Activated T-helper 17 cell treated with anti-CD3 and anti-CD28 coated beads, Interleukin-2, amount 50 U/mL, for 72 hours (primary cell): ENCODE results near the gene MCF2L2. TPM values are rescaled to one million over a fixed set of nuclear protein-coding genes. Genes with fewer than 3 reads are reported as not detected.

Experiments
- ATAC-seq: fragments of 150-1000 bp; cut with Tn5 transposase; replicated peaks from 2 replicates; pipeline ENCODE4 v1.10.0; 2021; ENCODE audit warnings: mild to moderate bottlenecking, moderate library complexity
- H3K27ac Mint-ChIP-seq: one replicate; pipeline ENCODE4 v1.8.0; 2022; ENCODE audit warnings: mixed read lengths
- H3K27me3 Mint-ChIP-seq: one replicate; pipeline ENCODE4 v1.8.0; 2022; ENCODE audit warnings: mixed read lengths
- H3K36me3 Mint-ChIP-seq: one replicate; pipeline ENCODE4 v1.8.0; 2022; ENCODE audit warnings: low read depth, mild to moderate bottlenecking, mixed read lengths
- H3K4me1 Mint-ChIP-seq: one replicate; pipeline ENCODE4 v1.8.0; 2022; ENCODE audit warnings: mixed read lengths
- H3K4me3 Mint-ChIP-seq: one replicate; pipeline ENCODE4 v1.8.0; 2022; ENCODE audit warnings: mild to moderate bottlenecking, mixed read lengths
- H3K9me3 Mint-ChIP-seq: one replicate; pipeline ENCODE4 v1.8.0; 2022; ENCODE audit warnings: mixed read lengths
- total RNA-seq, 2 donors: library from RNA; stranded (reverse); gene quantifications; one replicate each; pipeline ENCODE4 v1.2.3, GENCODE V29; 2022

Gene MCF2L2
- total RNA-seq, 2 donors from 2014 or later = 9.0 to 10.0 TPM

DNA sequence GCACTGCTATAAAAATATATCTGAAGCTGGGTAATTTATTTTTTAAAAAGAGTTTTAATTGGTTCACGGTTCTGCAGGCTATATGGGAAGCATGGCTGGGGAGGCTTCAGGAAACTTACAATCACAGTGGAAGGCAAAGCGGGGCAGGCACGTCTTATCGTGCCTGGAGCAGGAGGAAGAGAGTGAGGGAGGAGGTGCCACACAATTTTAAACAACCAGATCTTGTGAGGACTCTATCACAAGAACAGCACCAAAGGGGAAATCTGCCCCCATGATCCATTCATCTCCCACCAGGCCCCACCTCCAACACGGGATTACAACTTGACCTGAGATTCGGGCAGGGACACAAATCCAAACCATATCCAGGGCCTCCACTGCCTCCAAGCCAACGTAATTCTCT, 75.0 kb downstream of the MCF2L2 start:
- no peak overlapping the region for H3K27ac Mint-ChIP-seq
- no peaks in the 10 kb centered on the region for H3K27me3 Mint-ChIP-seq
- ATAC-seq = no peak
- H3K9me3 Mint-ChIP-seq = no peaks in the 10 kb centered on the region
- peaks cover 17% of the 10 kb centered on the region for H3K36me3 Mint-ChIP-seq
- H3K4me1 Mint-ChIP-seq = peaks cover 18% of the 10 kb centered on the region
- H3K4me3 Mint-ChIP-seq = no peak overlapping the region

DNA sequence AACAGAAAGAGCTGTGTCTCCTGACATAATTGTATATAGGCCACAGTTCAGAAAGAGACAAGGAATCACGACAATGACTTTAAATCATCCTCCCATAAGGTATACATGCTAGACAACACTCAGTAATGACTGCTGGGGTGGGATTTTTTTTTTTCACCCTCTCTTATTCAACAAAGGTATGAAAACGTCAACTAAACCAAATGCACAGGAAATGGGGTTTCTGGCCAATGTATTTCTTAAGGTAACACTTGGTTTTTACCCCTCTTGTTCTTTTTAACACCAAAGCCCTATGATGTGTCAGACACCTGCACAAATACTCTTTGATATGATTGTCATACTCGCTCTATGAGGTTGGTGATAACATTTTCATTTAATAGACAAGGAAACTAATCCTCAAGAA, 78.3 kb downstream of the MCF2L2 start:
- no peaks in the 10 kb centered on the region for H3K27me3 Mint-ChIP-seq
- H3K27ac Mint-ChIP-seq = peak overlapping the region; percentile 27
- H3K9me3 Mint-ChIP-seq = peaks cover 3% of the 10 kb centered on the region
- peak; percentile 37 for ATAC-seq
- H3K4me1 Mint-ChIP-seq = peaks cover 8% of the 10 kb centered on the region
- peak overlapping the region; percentile 11 for H3K4me3 Mint-ChIP-seq
- H3K36me3 Mint-ChIP-seq = no peaks in the 10 kb centered on the region

DNA sequence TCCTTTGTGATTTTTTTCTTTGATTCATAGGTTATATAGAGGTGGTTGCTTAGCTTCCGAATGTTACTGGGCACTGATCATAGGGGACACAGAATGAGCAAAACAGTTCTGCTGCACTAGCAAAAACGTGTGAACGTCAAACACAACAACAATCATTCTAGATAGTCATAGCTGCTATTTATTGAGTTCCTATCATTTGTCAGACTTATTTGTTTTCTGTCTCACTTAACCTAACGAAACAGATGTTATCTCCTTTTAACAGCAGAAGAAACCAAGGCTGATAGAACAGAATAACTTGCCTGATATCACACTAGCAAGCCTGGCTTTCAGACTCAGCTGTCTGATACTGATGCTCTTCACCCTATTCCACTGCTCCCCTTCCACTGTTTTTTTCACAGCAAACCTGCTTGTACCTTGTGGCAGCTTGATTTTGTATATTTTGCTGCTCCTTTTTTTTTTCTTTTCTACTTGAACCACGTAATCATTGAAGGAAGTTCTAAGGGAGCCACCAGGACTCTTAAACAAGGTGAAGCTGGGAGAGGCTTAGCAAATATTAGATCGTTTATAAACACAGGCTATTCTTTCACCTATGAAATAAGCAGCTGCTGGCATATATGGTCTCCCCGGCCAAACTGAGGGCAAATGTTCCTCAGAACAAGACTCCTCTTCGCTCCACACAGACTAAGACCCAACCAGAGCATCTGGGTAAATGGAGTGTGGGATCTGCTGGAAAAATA, 78.8 kb downstream of the MCF2L2 start:
- Mint-ChIP-seq H3K4me3 (peak overlapping the region; percentile 11), H3K4me1 (peaks cover 8% of the 10 kb centered on the region), H3K36me3 (no peaks in the 10 kb centered on the region), H3K27me3 (no peaks in the 10 kb centered on the region), H3K27ac (peak overlapping the region; percentile 27), H3K9me3 (peaks cover 6% of the 10 kb centered on the region)
- peak; percentile 83 for ATAC-seq

DNA sequence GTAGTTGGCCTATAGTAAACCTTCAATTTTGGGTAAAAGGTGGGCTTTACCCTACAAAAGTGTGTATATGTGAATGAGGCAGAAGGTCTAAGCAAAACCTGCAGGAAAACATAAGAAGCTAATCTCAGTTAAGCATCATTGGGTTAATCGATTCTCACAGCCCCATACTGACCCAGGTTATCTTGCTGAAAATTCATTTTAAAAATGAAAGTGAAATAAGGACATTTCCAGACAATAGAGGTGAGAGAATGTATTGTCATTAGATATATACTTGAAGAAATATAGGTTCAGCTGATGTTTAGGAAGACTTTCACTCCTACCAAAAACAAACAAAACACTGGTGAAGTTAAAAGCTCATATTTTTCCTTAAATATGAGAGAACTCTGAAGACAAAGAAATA, 85.6 kb downstream of the MCF2L2 start:
- Mint-ChIP-seq H3K36me3 (peaks cover 10% of the 10 kb centered on the region), H3K27ac (no peak overlapping the region), H3K9me3 (peaks cover 6% of the 10 kb centered on the region), H3K27me3 (no peaks in the 10 kb centered on the region), H3K4me1 (peaks cover 7% of the 10 kb centered on the region), H3K4me3 (peak overlapping the region; percentile 39)
- ATAC-seq = peak; percentile 56

DNA sequence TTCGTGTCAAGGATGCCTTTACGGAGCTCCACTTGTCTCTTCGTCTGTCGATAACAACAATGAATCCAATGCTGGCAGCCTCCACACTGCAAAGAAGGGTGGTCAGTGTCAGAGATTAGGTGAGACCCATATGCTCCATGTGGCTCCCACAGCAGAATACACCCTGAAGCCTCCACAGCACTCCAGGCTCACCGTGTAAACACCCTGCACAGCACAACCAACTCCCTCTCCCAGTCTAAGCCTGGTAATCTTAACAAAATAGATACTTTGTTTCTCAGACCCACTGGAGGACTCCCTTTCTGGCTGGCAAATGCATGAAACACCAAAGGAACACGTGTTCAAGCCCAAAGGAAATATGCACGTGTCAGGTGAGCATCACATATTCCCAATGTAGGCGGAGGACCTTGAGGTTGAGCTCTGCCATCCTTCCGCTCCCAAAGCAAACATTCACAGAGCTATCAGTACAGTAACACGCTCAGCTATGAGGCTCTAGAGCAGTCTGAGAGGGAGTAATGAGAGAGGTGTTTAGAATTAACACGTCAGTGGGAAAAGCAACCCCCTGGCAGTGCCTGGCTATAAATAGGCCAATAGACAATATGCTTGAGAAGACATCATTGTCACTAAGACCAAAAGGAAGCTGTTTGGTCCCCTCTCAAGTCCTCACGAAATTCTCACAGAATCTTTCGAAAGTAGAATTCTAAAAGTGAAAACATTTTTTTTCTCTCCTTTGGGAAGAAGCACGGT, 86.7 kb downstream of the MCF2L2 start:
- Mint-ChIP-seq H3K9me3 (peaks cover 6% of the 10 kb centered on the region), H3K27ac (no peak overlapping the region), H3K4me1 (peaks cover 7% of the 10 kb centered on the region), H3K27me3 (no peaks in the 10 kb centered on the region), H3K4me3 (no peak overlapping the region), H3K36me3 (peaks cover 20% of the 10 kb centered on the region)
- no peak for ATAC-seq

DNA sequence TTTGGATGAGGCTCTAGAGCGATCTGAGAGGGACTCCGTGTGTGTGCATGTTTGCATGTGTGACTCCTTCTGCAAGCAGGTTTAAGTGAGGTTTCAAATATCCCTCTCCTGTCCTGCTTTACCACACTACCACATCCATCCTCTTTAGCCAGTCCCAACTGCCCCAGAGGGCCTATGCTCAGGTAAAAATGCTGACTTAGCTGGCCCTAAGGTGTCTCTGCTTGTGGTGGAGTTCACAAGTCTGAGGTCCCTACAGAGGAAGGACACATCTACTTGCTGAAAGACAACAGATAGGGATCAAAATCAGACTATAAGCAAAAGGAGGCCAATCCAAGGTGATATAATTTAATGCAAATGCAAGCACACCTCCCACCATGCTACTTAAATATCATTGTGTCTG, 88.2 kb downstream of the MCF2L2 start:
- Mint-ChIP-seq H3K9me3 (peaks cover 4% of the 10 kb centered on the region), H3K4me3 (no peak overlapping the region), H3K27ac (no peak overlapping the region), H3K36me3 (peaks cover 22% of the 10 kb centered on the region), H3K4me1 (peaks cover 7% of the 10 kb centered on the region), H3K27me3 (no peaks in the 10 kb centered on the region)
- ATAC-seq = no peak

DNA sequence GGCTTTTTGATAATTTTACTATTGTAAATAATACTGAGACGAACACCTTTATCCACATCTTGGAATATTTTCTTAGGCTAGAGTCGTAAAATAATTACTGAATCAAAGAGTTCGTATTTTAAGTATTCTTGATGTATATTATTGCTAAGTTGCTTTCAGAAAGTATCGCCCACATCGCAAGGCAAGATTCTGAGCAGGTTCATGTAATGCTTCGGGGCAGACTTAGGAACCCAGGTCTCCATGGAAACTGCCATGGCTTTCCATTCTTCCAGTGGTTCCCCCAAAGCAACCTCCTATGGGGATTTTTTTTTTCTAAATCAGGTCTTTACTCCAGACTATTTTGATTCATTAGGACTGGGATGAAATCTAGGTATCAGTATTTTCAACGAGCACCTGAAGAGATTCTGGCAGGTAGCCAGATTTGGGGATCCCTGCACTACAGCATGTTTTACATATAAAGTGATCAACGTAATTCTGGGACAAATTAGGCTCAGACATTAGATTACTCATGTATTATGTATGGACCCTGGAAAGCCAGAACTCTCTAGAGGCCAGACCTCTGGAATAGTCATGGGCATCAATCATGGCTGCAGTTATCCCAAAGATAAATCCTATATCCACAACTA, 88.8 kb downstream of the MCF2L2 start:
- Mint-ChIP-seq H3K36me3 (peaks cover 22% of the 10 kb centered on the region), H3K27me3 (no peaks in the 10 kb centered on the region), H3K27ac (no peak overlapping the region), H3K4me3 (no peak overlapping the region), H3K4me1 (peaks cover 7% of the 10 kb centered on the region), H3K9me3 (no peaks in the 10 kb centered on the region)
- no peak for ATAC-seq

DNA sequence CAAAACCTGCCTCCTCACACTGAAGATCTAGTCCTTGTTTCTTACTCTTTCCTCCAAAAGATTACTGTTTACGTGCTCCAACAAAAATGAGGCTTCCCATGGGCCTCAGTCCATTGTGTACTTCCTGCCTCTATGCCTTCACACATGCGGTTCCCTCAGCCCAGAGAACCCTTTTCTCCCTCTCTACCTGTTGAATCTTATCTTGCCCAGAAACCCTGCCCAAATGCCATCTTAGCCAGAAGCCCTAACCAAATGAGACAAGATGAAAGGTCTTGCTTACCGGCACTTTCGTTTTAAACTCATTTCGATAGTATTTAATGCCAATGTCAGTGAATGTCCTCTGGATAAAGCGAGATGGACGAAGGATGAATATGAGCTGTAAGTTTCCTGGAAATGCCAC, 89.9 kb downstream of the MCF2L2 start:
- no peaks in the 10 kb centered on the region for H3K9me3 Mint-ChIP-seq
- H3K4me3 Mint-ChIP-seq = no peak overlapping the region
- H3K27me3 Mint-ChIP-seq = no peaks in the 10 kb centered on the region
- H3K36me3 Mint-ChIP-seq = peaks cover 30% of the 10 kb centered on the region
- no peak overlapping the region for H3K27ac Mint-ChIP-seq
- peaks cover 7% of the 10 kb centered on the region for H3K4me1 Mint-ChIP-seq
- no peak for ATAC-seq

DNA sequence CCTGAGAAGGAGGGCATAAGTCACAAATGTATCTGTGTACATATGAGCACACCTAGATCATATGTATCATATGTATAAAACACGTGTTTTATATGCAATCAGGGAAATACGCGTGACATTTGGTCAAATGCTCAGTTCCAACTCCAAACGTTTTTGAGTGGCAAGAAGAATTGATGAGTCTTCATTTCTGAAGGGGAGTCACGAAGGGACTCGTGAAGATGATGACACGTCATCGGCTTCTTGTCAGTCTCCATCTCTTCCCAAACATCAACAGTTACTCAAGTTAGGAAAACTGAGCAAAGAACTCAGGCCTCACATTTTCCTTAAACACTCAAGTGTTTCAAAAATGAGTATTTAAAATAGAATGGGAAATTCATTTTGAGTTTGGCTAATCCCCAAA, 95.9 kb downstream of the MCF2L2 start:
- Mint-ChIP-seq H3K4me1 (peaks cover 5% of the 10 kb centered on the region), H3K36me3 (peaks cover 31% of the 10 kb centered on the region), H3K27me3 (no peaks in the 10 kb centered on the region), H3K27ac (no peak overlapping the region), H3K9me3 (no peaks in the 10 kb centered on the region), H3K4me3 (no peak overlapping the region)
- no peak for ATAC-seq

DNA sequence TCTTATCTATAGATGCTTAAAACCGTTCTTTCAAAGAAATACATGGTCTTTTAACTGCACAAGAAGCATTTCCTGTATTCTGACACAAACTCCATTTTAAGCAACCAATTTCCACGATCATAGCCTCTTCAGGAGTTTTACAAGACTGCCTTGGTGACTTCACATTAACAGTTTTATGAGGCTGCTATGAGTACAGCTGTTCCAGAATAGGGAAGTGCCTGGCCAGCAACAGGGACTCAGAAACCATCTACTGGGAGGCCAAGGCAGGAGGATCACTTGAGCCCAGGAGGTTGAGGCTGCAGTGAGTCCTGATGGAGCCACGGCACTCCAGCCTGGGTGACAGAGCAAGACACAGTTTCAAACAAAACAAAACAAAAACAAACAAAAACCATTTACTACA, 96.9 kb downstream of the MCF2L2 start:
- no peak for ATAC-seq
- Mint-ChIP-seq H3K27me3 (no peaks in the 10 kb centered on the region), H3K4me1 (peaks cover 5% of the 10 kb centered on the region), H3K9me3 (no peaks in the 10 kb centered on the region), H3K4me3 (no peak overlapping the region), H3K27ac (peak overlapping the region; percentile 3), H3K36me3 (peaks cover 23% of the 10 kb centered on the region)

DNA sequence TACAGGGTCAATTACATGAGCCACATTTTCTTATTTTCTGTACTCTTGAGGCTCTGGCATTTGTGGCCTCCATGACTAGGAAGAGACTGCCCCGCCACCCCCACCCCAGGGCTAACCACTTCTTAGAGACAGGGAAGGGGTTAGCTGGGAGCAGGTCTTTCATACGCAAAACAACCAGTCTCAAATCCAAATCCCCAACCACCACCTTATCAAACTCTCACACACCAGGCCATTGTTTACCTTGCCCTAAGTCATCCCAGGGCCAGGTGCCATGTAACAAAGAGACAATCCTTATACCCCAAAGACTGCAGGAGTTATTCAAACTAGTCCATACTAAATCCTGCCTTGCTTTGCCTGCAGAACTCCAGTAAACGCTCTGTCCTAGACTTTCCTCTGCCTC, 97.5 kb downstream of the MCF2L2 start:
- H3K4me3 Mint-ChIP-seq = no peak overlapping the region
- H3K27ac Mint-ChIP-seq = peak overlapping the region; percentile 3
- peaks cover 5% of the 10 kb centered on the region for H3K4me1 Mint-ChIP-seq
- no peaks in the 10 kb centered on the region for H3K9me3 Mint-ChIP-seq
- ATAC-seq = no peak
- H3K27me3 Mint-ChIP-seq = no peaks in the 10 kb centered on the region
- H3K36me3 Mint-ChIP-seq = peaks cover 23% of the 10 kb centered on the region

DNA sequence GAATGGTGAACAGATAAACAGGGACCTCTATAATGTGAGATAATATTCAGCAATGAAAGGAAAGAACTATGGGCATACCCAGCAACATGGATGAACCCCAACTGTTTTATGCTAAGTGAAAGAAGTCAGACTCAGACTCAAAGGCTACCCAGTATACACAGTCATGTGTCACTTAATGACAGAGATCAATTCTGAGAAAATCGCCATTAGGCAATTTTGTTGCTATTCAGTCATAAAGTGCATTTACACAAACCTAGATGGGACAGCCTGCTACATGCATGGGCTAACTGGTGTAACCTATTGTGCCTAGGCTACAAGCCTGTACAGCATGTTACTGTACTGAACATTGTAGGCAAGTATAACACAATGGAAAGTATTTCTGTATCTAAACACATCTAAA, 98.9 kb downstream of the MCF2L2 start:
- ATAC-seq = peak; percentile 34

DNA sequence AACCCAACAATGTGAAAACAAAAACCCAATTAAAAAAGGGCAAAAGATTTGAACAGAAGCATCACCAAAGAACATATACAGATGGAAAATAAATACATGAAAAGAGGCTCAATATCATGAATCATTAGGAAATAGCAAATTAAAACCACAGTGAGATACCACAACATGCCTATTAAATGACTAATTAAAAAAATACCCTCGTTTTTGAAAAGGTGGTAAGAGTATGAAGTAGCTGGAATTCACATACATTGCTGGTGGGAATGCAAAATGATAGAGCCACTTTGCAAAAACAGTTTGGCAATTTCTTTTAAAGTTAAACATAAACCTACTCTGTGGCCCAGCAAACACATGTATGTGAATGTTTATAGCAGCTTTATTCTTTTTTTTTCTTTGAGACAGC, 99.6 kb downstream of the MCF2L2 start:
- no peak overlapping the region for H3K4me3 Mint-ChIP-seq
- no peaks in the 10 kb centered on the region for H3K27me3 Mint-ChIP-seq
- H3K4me1 Mint-ChIP-seq = peaks cover 5% of the 10 kb centered on the region
- no peak for ATAC-seq
- H3K36me3 Mint-ChIP-seq = peaks cover 19% of the 10 kb centered on the region
- H3K27ac Mint-ChIP-seq = no peak overlapping the region
- no peaks in the 10 kb centered on the region for H3K9me3 Mint-ChIP-seq

More for the DNA sequence above, 98.9 kb downstream of the MCF2L2 start:
- H3K9me3 Mint-ChIP-seq = no peaks in the 10 kb centered on the region
- no peak overlapping the region for H3K4me3 Mint-ChIP-seq
- H3K27ac Mint-ChIP-seq = no peak overlapping the region
- no peaks in the 10 kb centered on the region for H3K27me3 Mint-ChIP-seq
- H3K36me3 Mint-ChIP-seq = peaks cover 23% of the 10 kb centered on the region
- H3K4me1 Mint-ChIP-seq = peaks cover 5% of the 10 kb centered on the region

DNA sequence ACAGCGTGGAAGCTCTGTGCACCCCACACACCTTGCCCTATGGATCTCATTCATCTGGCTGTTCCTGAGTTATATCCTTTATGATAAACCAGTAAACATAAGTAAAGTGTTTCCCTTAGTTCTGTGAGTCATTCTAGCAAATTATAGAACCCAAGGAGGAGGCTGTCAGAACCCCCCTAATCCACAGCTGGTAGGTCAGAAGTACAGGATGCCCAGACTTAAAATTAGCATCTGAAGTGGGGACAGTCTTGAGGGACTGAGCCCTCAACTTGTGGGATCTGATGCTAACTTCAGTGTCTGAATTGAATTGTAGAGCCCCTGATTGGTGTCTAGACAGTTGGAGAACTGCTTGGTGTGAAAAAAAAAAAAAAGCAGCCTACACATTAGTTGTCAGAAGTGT, 100.3 kb downstream of the MCF2L2 start:
- no peak overlapping the region for H3K4me3 Mint-ChIP-seq
- peaks cover 5% of the 10 kb centered on the region for H3K4me1 Mint-ChIP-seq
- H3K27ac Mint-ChIP-seq = no peak overlapping the region
- no peak for ATAC-seq
- no peaks in the 10 kb centered on the region for H3K27me3 Mint-ChIP-seq
- no peaks in the 10 kb centered on the region for H3K9me3 Mint-ChIP-seq
- peaks cover 17% of the 10 kb centered on the region for H3K36me3 Mint-ChIP-seq

DNA sequence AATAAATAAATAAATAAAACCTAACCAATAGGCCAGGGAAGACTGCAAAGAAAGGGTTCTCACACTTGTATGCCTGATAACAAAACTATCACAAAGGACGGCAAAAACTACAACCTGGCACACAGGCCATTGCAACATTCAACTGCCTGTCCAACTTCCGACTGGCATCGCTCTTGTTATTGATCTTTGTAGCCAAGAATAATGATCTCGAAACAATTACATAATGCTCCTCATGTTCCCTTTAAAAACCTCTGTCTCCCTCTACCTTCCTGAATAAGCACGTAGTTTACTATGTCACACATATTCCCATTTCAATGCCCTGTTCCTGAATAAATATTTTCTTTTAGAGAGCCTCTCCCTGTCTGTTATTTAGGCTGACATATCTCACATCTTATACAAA, 101.1 kb downstream of the MCF2L2 start:
- no peak overlapping the region for H3K27ac Mint-ChIP-seq
- H3K27me3 Mint-ChIP-seq = no peaks in the 10 kb centered on the region
- no peak overlapping the region for H3K4me3 Mint-ChIP-seq
- peaks cover 5% of the 10 kb centered on the region for H3K4me1 Mint-ChIP-seq
- H3K9me3 Mint-ChIP-seq = no peaks in the 10 kb centered on the region
- H3K36me3 Mint-ChIP-seq = peaks cover 20% of the 10 kb centered on the region
- ATAC-seq = no peak
